Left ventricle myocardium superior (tissue), 1 donor: ENCODE measurements around the gene PYGB. TPM values are rescaled to one million over a fixed set of nuclear protein-coding genes. Genes with fewer than 3 reads are reported as not detected.
"Not testable (repeated sequence)": the region's sequence is repeated elsewhere in the genome, so short reads cannot be mapped to it uniquely, and the experiment has no call there.

ENCODE experiments used
- ATAC-seq: fragments of 200-7000 bp; cut with Tn5 transposase; one replicate; pipeline ENCODE4 v1.9.1; 2020; ENCODE audit warnings: mild to moderate bottlenecking, moderate library complexity
- DNase-seq: peaks from one replicate; pipeline ENCODE4 v3.0.0-alpha.2; 2020
- intact Hi-C: fragments of 100-400 bp; cut with micrococcal nuclease; formaldehyde crosslinking; loops from one replicate; pipeline ENCODE4 v1.11.0; 2022
- total RNA-seq: library from RNA; stranded (reverse); fragmentation: NEBNext Ultra II Directional; extraction: Animal tissue kit (Norgen Biotek cat#: 25700); gene quantifications from one replicate; pipeline ENCODE4 v1.2.1, GENCODE V29; 2021
- donor health status: DM: no; HTN: yes; CAD: no; lungs with severe emphysema.

Gene PYGB
- total RNA-seq, 1 donor from 2014 or later = 205 TPM

GRCh38 chr20:25257130-25257529 lies 9.2 kb downstream of the PYGB start:
- no peak for DNase-seq
- intact Hi-C loops = loop anchor here (10.0 kb wide), 1 partner anchor 62 kb away; the partner anchor contains the start of gene ENTPD6
- no peak for ATAC-seq

GRCh38 chr20:25257756-25258475 lies 10.0 kb downstream of the PYGB start:
- intact Hi-C loops = loop anchor here (10.0 kb wide), 1 partner anchor 63 kb away; the partner anchor contains the start of gene ENTPD6
- DNase-seq (no peak), ATAC-seq (no peak)

GRCh38 chr20:25258476-25258805 lies 10.6 kb downstream of the PYGB start:
- no peak for ATAC-seq
- no peak for DNase-seq
- intact Hi-C loops = loop anchor here (10.0 kb wide), 1 partner anchor 64 kb away; the partner anchor contains the start of gene ENTPD6

GRCh38 chr20:25258828-25259227 lies 10.9 kb downstream of the PYGB start:
- intact Hi-C loops = loop anchor here (10.0 kb wide), 1 partner anchor 64 kb away; the partner anchor contains the start of gene ENTPD6
- no peak for ATAC-seq
- DNase-seq = no peak

- ATAC-seq (no peak), DNase-seq (no peak)
- intact Hi-C loops = loop anchor here (10.0 kb wide), 1 partner anchor 65 kb away; the partner anchor contains the start of gene ENTPD6
These were observed 11.5 kb downstream of the PYGB start for GRCh38 chr20:25259358-25259757.

- ATAC-seq (no peak), DNase-seq (no peak)
- intact Hi-C loops = loop anchor here (10.0 kb wide), 1 partner anchor 65 kb away; the partner anchor contains the start of gene ENTPD6
These were observed 11.9 kb downstream of the PYGB start for GRCh38 chr20:25259788-25260254.

GRCh38 chr20:25260770-25261437 lies 13.0 kb downstream of the PYGB start:
- intact Hi-C loops, ATAC-seq, DNase-seq: not testable (repeated sequence)

- ATAC-seq (no peak), DNase-seq (peak; percentile 16)
- intact Hi-C loops = no loop called here
These were observed 21.4 kb downstream of the PYGB start for GRCh38 chr20:25269057-25269832.

GRCh38 chr20:25269833-25270170 lies 21.9 kb downstream of the PYGB start:
- intact Hi-C loops = no loop called here
- DNase-seq = no peak
- ATAC-seq = no peak

GRCh38 chr20:25270829-25271251 lies 23.0 kb downstream of the PYGB start:
- no peak for ATAC-seq
- intact Hi-C loops = no loop called here
- peak; percentile 17 for DNase-seq

- no peak for ATAC-seq
- intact Hi-C loops = no loop called here
- DNase-seq = peak; percentile 23
These were observed 23.8 kb downstream of the PYGB start for GRCh38 chr20:25271486-25272222.

- DNase-seq (peak; percentile 23), ATAC-seq (no peak)
- intact Hi-C loops = no loop called here
These were observed 24.5 kb downstream of the PYGB start for GRCh38 chr20:25272223-25273000.

GRCh38 chr20:25273046-25273445 lies 25.2 kb downstream of the PYGB start:
- intact Hi-C loops = no loop called here
- ATAC-seq (no peak), DNase-seq (peak; percentile 29)

- ATAC-seq = peak; percentile 10
- intact Hi-C loops = no loop called here
- peak; percentile 47 for DNase-seq
These were observed 25.9 kb downstream of the PYGB start for GRCh38 chr20:25273541-25274358.

GRCh38 chr20:25274481-25274880 lies 26.6 kb downstream of the PYGB start:
- intact Hi-C loops = no loop called here
- peak; percentile 35 for DNase-seq
- ATAC-seq = peak; percentile 9

- intact Hi-C loops = no loop called here
- peak; percentile 83 for DNase-seq
These were observed 27.3 kb downstream of the PYGB start for GRCh38 chr20:25274891-25275812.

More at GRCh38 chr20:25274891-25275812, 27.3 kb downstream of the PYGB start:
- peak; percentile 63 for ATAC-seq
